Measurements from ENCODE around the gene CCDC78.
"Not testable (repeated sequence)": the region's sequence is repeated elsewhere in the genome, so short reads cannot be mapped to it uniquely, and the experiment has no call there.

The CCDC78 gene

GRCh38 chr16:749010-749409, 22.8 kb upstream of the CCDC78 start:
- H3K27ac Mint-ChIP-seq: no peak overlapping the region
- no peaks in the 10 kb centered on the region for H3K36me3 Mint-ChIP-seq
- H3K9me3 Mint-ChIP-seq: no peaks in the 10 kb centered on the region
- H3K4me1 Mint-ChIP-seq: no peaks in the 10 kb centered on the region
- H3K4me3 Mint-ChIP-seq: no peak overlapping the region
- H3K27me3 Mint-ChIP-seq: no peaks in the 10 kb centered on the region

- H3K4me3 Mint-ChIP-seq: no peak overlapping the region
- H3K27me3 Mint-ChIP-seq: no peaks in the 10 kb centered on the region
- no peaks in the 10 kb centered on the region for H3K9me3 Mint-ChIP-seq
- no peaks in the 10 kb centered on the region for H3K4me1 Mint-ChIP-seq
- H3K36me3 Mint-ChIP-seq: no peaks in the 10 kb centered on the region
- no peak overlapping the region for H3K27ac Mint-ChIP-seq
Measured at GRCh38 chr16:747978-748746, 21.9 kb upstream of the CCDC78 start.

DNA sequence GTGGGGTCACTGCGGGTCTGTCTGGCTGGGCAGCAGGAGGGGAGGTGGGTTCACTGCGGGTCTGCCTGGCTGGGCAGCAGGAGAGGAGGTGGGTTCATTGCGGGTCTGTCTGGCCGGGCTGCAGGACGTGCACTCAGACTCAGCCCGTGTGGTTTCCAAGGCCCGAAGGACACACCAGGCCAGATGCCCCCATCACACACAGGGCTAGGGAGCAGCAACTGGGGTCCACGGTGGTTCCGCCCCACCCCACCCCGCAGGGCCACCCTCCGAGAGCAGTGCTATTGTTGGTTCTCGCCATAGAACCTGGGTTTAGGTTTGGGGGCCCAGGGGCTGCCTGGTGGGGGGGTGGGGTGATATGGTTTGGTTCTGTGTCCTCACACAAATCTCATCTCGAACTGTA, 20.4 kb upstream of the CCDC78 start:
- no peaks in the 10 kb centered on the region for H3K4me1 Mint-ChIP-seq
- no peak overlapping the region for H3K27ac Mint-ChIP-seq
- H3K4me3 Mint-ChIP-seq: no peak overlapping the region
- no peaks in the 10 kb centered on the region for H3K27me3 Mint-ChIP-seq
- H3K9me3 Mint-ChIP-seq: no peaks in the 10 kb centered on the region
- no peaks in the 10 kb centered on the region for H3K36me3 Mint-ChIP-seq

DNA sequence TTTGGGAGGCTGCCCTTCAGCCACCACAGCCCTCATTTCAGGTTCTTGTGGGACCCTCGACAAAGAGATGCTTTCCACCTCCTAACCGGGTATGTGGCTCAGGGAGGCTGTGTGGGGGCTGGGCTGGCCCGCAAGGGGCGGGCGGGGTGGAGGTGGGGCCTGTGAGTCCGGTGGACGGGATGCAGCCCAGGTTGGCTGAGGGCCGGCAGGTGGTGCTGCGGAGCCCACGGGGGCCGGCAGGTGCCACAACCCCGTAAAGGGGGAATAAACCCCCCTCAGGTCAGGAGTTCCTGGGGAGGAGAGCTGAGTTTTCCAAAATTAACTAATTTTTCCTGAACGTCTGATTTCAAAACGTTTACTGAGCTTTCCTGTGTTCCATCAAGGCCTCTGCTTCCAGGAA, 19.5 kb upstream of the CCDC78 start:
- Mint-ChIP-seq H3K4me1 (no peaks in the 10 kb centered on the region), H3K27me3 (no peaks in the 10 kb centered on the region), H3K36me3 (no peaks in the 10 kb centered on the region), H3K4me3 (no peak overlapping the region), H3K27ac (no peak overlapping the region), H3K9me3 (no peaks in the 10 kb centered on the region)

DNA sequence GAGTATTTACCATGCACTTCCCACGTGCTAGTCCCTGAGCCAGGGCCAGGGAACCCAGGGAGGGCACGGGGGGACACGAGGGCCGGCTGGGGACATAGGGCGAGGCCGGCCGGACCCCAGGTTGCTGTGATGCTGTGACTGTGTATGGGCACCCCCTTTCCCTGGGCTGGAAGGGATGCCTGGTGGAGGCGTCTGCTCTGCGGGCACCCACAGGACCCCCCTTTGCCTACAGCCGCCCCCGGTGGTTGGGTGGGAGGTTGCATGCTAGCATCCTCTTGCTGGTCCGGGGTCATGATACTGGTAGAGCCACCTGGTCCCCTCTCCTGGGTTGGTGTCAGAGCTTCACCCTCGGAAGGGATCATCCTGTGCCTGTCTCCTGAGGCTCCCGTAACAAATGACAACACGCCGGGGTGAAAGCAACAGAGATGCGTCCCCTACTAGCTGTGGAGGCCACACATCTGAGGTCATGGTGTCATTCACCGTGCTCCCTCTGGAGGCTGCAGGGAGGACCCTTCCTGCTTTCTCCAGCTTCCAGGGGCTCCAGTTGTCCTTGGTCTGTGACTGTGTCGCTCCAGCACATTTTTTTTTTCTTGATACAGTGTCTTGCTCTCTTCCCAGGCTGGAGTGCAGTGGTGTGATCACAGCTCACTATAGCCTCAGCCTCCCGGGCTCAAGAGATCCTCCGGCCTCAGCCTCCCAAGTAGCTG, 17.7 kb upstream of the CCDC78 start:
- no peak overlapping the region for H3K27ac Mint-ChIP-seq

GRCh38 chr16:742894-743293, 16.7 kb upstream of the CCDC78 start:
- H3K36me3 Mint-ChIP-seq, H3K27me3 Mint-ChIP-seq, H3K27ac Mint-ChIP-seq, H3K9me3 Mint-ChIP-seq, H3K4me3 Mint-ChIP-seq: not testable (repeated sequence)
- H3K4me1 Mint-ChIP-seq: peaks cover 13% of the 10 kb centered on the region

More for the DNA sequence above, 17.7 kb upstream of the CCDC78 start:
- H3K36me3 Mint-ChIP-seq: no peaks in the 10 kb centered on the region
- no peaks in the 10 kb centered on the region for H3K9me3 Mint-ChIP-seq
- H3K4me1 Mint-ChIP-seq: peaks cover 13% of the 10 kb centered on the region
- no peak overlapping the region for H3K4me3 Mint-ChIP-seq
- no peaks in the 10 kb centered on the region for H3K27me3 Mint-ChIP-seq

GRCh38 chr16:741986-742629, 15.9 kb upstream of the CCDC78 start:
- Mint-ChIP-seq H3K4me3 (peak overlapping the region; percentile 81), H3K27ac (peak overlapping the region; percentile 41), H3K9me3 (no peaks in the 10 kb centered on the region), H3K4me1 (peaks cover 13% of the 10 kb centered on the region), H3K36me3 (peaks cover 4% of the 10 kb centered on the region), H3K27me3 (no peaks in the 10 kb centered on the region)

- Mint-ChIP-seq H3K27ac (peak within 1 kb of the TSS; percentile 55), H3K4me3 (peak within 1 kb of the TSS; percentile 86), H3K9me3 (no peaks in the 10 kb centered on the region), H3K27me3 (no peaks in the 10 kb centered on the region), H3K4me1 (peaks cover 13% of the 10 kb centered on the region), H3K36me3 (peaks cover 4% of the 10 kb centered on the region)
Measured at GRCh38 chr16:740764-741505, 14.7 kb upstream of the CCDC78 start, which contains the start of gene CIAO3. TSS of gene CIAO3 (minus strand) at chr16:740997. CDS start at chr16:740985, 12 bp downstream.

DNA sequence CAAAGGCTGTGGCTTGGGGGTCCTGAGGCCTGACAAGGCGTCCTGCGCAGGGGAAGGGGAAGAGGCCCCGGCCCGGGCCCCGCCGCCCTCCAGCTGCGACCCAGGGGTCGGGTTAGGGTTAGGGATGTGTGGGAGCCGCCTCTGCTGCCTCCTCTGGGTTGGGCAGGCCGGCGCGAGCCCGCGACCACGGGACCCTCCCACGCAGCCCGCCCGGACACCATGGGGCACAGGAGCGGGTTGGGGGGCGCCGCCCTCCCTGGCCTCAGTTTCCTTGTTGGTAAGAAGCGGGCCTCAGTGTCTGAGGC, 14.2 kb upstream of the CCDC78 start:
- Mint-ChIP-seq H3K4me3 (peak overlapping the region; percentile 86), H3K9me3 (no peaks in the 10 kb centered on the region), H3K36me3 (peaks cover 4% of the 10 kb centered on the region), H3K4me1 (peaks cover 13% of the 10 kb centered on the region), H3K27ac (no peak overlapping the region), H3K27me3 (no peaks in the 10 kb centered on the region)

DNA sequence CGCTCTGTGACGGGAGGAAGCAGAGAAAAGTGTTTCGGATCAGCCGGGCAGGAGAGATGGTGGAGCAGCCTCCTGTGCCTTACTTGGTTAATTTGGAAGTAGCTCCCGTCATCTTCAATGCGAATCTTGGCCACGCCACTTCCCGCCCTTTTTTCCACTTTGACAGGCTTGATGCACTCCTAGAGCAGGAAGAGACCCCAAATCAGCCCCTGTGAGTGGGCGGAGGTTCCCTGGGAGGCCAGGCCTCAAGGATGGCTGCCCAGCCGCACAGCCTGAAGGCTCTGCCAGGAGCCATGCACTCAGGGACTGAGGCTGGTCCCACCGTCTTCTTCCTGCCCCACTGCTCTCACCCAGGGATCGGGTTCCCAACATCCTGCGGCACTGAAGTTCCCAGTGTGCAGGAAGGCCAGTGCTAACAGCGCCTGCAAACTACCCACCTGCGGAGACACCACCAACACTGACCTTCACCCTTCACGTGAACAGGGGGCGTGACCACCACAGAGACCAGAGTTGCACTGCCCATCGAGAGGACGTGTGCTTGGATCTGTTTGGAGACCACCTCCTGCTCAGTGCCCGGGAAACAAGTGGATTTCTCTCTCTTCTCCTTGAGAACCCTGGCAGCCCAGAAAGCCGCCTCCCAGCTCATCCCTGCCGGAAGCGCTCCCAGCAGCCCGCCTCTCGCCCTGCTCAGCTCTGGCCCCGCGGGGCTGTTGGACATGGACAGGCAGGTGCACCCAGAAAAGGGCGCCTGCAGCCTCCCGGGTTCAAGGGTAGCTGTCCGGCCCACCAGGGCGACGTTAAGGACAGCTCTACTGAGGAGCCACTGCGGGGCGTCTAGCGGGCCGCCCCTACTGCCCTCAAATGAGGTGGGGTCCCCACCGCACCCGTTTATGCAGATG, 13.6 kb upstream of the CCDC78 start:
- Mint-ChIP-seq H3K27me3 (no peaks in the 10 kb centered on the region), H3K4me1 (peaks cover 13% of the 10 kb centered on the region)

DNA sequence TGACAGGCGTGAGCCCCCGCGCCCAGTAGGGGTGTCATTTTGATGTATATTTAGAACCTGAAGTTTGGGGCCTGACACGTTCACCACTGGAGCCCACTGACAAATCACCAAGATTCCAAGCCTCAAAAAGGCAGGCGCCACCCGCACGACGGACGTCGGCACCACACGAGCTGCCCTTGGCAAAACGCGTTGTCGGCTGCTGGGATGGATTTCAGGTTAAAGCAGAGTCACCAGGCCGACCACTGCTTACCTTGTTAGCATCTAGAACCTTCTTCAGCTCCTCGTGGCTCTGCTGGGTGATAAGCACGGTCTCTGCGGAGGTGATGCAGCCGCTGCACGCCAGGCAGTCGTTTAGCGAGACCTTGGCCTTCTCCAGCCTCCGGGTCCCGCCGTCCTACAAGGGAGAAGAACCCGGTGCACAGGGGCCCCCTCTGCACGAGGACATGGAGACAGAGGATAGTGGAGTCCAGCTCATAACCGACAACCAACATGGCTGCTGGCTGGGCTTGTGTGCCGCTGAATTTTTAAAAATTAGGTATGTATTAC, 10.8 kb upstream of the CCDC78 start:
- Mint-ChIP-seq H3K27ac (no peak overlapping the region), H3K4me1 (peaks cover 13% of the 10 kb centered on the region), H3K36me3 (peaks cover 7% of the 10 kb centered on the region), H3K9me3 (no peaks in the 10 kb centered on the region), H3K27me3 (no peaks in the 10 kb centered on the region), H3K4me3 (no peak overlapping the region)

More for the DNA sequence above, 13.6 kb upstream of the CCDC78 start:
- Mint-ChIP-seq H3K9me3 (no peaks in the 10 kb centered on the region), H3K36me3 (peaks cover 7% of the 10 kb centered on the region), H3K4me3 (peak overlapping the region; percentile 74), H3K27ac (peak overlapping the region; percentile 4)

- H3K4me1 Mint-ChIP-seq: peaks cover 13% of the 10 kb centered on the region
- no peak overlapping the region for H3K4me3 Mint-ChIP-seq
- H3K36me3 Mint-ChIP-seq: peaks cover 7% of the 10 kb centered on the region
- H3K27me3 Mint-ChIP-seq: no peaks in the 10 kb centered on the region
- no peaks in the 10 kb centered on the region for H3K9me3 Mint-ChIP-seq
- H3K27ac Mint-ChIP-seq: no peak overlapping the region
Measured at GRCh38 chr16:735982-736453, 9.8 kb upstream of the CCDC78 start.

DNA sequence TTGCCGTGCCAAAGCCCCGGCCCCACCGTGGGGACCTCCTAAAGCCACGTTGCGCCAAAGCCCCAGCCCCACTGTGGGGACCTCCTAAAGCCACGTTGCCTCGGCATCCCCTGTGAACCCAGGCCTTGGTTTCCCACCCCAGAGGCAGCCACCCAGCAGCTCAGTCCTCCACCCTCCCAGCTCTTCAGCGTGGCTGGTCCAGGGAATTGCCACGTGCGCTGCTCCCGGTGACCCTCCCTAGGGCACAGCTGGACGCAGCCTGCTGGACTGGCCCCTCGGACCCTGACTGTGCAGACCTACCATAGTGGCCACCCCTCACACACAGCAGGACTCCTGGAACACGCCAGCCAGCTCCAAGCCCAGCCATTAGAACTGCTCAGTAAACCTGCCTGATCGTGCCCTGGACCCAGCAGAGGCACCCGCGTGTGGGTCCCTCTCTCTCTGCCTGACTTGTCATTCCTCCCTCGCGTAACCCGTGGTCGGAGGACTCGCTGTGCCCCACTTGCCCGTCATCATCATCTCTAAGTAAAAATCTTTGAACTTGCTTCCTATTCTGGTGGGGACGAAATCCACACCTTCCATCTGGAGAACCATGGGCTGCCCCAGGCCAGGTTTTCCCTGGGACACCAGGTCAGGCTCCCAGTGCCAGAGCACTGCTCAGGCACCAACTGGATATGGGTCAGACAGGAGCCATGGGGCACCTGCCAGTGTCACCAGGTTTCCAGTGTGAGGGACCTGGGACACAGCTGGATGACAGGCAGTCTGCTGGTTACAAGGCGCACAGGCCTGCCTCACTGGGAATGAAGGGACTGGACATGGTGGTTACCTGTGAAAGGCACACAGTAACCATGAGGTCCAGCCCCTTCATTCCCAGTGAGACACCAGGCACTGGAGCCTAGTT, 9.0 kb upstream of the CCDC78 start:
- H3K36me3 Mint-ChIP-seq: peaks cover 7% of the 10 kb centered on the region
- H3K27ac Mint-ChIP-seq: no peak overlapping the region
- H3K4me1 Mint-ChIP-seq: peaks cover 13% of the 10 kb centered on the region
- no peaks in the 10 kb centered on the region for H3K9me3 Mint-ChIP-seq
- no peak overlapping the region for H3K4me3 Mint-ChIP-seq
- no peaks in the 10 kb centered on the region for H3K27me3 Mint-ChIP-seq
